ENCODE results near the gene FYCO1.

GRCh38 chr3:45906681-45907407 lies 88.8 kb downstream of the FYCO1 start:
- TF ChIP-seq EZH2 (IDR thresholded peaks at IDR 0.05; ENCODE audit: insufficient read depth, poor library complexity, severe bottlenecking) (no peak), EZH2phosphoT487 (IDR thresholded peaks at IDR 0.05; ENCODE audit: insufficient read depth, low read depth) (no peak)
